GM18868 (cell line): ENCODE measurements around the gene IKZF5.

Source experiments
- ATAC-seq: cut with Tn5 transposase; IDR thresholded peaks from one replicate; pipeline ENCODE4 v1.9.1; 2021; ENCODE audit warnings: mild to moderate bottlenecking, moderate library complexity; ENCODE audit not compliant: unreplicated experiment

Gene IKZF5

DNA sequence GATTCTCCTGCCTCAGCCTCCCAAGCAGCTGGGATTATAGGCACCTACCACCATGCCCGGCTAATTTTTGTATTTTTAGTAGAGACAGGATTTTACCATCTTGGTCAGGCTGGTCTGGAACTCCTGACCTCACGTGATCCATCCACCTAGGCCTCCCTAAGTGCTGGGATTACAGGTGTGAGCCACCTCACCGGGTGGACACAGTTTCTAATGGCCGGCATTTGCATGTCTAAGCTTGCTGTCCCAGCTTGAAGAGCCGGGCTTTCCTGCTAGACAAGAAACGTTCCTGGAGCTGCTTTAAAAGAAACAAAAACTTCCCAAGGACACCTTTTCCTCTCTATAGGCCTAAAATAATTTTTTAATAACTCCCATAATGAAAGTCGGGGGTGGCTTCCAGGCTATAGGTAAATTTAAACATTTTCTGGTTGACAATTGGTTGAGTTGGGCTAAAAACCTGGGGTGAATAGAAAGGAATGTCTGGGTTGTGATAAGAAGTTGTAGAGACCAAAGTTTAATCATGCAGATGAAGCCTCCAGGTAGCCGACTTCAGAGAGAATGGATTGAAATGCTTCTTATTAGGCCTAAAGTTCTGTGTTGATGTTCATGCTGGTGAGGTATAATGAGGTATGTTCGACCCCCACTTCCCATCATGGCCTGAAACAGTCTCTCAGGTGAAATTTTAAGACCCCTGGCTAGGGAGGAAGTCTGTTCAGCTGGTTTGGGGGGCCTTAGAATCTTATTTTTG is 9.0 kb upstream of the IKZF5 start:
- ATAC-seq = no peak

DNA sequence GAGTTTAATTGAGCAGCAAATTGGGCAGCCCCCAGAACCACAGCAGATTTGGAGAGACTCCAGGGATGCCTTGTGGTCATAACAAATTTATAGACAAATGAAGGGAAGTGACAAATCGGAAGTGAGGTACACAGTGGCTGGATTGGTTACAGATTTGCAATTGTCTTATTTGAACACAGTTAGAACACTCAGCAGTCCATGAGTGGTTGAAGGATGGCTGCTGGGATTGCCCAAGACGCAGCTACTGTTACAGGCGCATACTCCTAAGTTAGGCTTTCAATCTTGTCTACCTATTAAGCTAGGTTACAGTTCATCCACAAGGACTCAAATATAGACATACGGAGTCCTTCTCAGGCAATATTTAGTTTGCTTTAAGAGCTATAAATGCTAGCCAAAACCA is 7.6 kb upstream of the IKZF5 start:
- ATAC-seq = no peak

DNA sequence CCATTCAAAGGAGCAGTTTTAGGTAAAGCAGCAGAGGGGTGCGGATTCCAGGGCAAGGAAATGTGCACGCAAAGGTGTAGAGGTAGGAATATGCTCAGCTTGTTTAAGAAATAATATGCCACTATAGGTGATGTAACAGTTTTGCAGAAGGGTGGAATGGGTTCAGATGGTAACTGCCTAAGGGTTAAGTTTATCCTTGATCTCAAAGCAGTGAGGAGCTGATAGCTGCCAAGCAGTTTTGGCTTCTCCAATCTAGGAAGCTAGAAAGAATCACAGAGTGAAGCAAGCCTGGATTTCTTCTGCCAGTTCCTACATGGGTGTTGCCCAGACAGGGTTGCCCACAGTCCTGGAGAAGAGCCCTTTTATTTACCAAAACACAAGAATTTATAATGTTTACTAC is 6.2 kb upstream of the IKZF5 start:
- no peak for ATAC-seq

DNA sequence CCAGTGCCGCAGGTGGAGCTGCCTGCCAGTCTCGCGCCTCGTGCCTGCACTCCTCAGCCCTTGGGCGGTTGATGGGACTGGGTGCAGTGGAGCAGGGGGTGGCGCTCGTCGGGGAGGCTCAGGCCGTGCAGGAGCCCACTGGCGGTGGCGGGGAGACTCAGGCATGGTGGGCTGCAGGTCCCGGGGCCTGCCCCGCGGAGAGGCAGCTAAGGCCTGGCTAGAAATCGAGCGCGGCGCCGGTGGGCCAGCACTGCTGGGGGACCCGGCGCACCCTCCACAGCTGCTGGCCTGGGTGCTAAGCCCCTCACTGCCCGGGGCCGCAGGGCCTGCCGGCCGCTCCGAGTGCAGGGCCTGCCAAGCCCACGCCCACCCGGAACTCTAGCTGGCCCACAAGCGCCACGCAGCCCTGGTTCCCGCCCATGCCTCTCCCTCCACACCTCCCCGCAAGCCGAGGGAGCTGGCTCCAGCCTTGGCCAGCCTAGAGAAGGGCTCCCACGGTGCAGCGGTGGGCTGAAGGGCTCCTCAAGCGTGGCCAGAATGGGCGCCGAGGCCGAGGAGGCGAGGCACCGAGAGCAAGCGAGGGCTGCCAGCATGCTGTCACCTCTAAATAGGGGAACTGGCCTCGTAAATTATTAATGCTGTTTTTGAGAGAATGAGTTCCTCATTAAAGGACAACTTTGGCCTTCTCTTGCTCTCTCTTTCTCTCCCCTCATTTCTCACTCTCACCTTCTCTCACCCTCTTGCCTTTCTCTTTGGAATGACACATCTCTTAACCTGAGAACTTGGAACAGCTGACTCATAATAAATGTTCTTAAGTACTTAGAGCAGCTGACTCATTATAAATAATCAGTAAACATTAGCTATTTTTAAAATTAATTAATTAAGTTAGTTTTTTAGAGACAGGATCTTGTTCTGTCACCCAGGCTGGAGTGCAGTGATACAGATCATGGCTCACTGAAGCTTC is 5.1 kb upstream of the IKZF5 start:
- no peak for ATAC-seq

DNA sequence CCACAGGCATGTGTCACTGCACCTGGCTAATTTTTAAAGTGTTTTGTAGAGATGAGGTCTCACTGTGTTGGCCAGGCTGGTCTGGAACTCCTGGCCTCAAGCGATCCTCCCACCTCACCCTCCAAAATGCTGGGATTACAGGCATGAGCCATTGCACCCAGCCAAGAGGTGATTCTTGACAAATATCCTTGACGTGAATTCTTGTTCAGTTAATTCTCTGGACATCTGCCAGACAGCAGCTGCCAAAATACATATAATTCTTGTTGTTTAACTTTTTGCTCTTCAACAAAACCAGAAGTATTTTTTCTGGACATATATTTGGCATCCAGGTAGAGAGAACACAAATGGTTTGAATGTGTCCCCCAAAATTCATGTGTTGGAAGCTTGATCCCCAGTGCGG is 3.4 kb upstream of the IKZF5 start:
- no peak for ATAC-seq

DNA sequence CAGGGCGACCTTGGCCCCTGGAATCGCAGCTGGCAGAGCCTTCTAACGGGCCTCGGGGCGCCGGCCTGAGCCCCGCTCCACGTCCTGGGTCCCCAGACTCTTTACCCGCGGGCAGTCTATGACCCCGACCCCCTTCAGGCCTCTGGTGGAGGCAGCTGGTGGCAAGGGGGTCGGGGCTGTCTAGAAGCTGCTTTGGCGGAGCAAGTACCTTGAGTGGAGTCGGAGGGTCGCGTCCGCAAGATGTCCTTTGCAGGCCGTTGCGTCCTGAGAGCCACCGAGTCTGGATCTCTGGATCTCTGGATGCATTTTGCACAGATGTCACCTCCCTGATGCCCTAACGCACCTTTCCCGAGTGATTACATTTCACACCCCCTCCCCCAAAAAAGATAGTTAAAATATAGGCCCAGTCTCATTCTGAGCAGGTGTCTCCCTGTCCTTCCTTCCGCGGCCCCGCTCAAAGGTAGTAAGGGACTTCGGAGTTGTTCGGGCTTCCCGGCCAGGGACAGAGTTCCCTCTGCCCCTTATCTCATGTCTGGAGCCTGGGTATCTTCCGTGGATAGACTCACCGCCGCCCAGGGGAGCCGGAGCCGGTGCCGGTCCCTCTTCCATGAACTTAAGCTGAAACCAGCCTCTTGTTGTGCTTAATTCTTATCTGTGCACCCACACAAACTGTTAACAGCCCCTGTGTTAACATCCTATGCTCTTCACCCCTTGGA is 668 bp upstream of the IKZF5 start:
- ATAC-seq = peak; percentile 16

DNA sequence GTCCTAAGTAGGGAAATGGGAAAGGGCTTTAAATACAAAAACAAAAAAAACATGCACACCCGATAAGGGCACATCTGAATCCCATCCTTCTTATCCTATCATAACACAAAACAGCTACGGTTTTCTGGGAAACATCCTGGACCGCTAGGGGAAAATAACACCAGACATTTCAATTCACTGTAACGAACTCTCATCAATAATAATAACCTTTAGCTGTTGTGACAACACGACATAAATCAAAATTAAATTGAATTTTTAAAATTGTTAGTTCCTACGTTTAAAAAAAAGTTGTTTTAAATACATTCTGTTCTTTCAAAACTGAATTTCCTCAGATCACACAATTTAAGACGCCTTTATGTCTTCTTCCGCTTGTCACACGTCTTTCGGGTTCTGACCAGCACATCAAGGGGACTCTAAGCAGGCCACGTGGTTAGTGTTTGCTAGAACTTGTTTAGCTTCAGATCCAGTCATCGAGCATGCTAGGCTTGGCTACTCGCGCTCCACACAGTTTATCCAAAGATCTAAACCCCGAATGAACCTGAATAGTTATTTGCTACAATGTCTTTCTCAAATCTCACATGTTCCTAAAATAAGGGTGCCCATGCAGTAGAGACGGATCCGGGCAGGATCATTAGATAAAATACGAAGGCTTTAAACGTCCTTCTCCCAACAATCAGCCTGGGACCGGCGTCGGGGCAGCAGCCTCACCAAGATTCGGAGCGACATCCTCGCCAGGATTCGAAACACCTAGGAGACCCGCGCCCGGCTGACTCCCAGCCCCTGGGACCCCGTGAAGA is 839 bp downstream of the IKZF5 start:
- peak; percentile 39 for ATAC-seq

DNA sequence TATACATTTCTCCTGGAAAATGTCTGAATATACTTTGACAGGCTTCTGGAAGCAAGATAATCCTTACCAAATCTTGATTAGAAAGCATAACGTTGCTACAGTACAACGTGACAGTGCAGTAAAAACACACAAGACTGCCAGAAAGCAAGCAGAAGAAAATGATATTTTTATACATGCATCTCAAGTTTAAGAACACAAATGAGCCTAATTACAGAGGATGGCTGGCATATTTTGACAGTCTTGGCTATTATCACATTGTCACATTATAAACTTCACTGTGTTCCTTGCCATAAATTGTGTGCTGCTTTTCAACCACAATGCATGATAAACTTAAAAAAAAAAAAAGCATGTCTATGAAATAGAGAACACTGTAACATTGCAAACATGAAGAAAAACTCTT is 4.3 kb downstream of the IKZF5 start:
- ATAC-seq = no peak

DNA sequence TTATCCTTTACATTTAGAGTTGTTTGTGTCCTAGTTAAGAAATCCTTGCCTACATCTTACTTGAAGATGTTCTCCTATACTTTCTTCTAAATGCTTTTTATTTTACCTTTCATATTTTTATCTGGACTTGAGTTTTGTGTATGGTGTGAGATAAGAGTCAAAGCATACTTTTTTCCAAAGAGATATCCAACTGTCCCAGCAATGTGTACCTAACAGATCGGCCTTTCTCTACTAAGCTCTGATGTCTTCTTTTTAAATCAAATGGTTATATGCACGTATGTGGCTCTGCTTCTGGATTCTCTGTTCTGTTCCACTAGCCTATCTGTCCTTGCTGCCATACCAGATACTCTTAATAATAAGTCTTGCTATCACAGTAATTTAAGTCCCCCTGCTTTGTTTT is 7.2 kb downstream of the IKZF5 start:
- ATAC-seq = no peak

DNA sequence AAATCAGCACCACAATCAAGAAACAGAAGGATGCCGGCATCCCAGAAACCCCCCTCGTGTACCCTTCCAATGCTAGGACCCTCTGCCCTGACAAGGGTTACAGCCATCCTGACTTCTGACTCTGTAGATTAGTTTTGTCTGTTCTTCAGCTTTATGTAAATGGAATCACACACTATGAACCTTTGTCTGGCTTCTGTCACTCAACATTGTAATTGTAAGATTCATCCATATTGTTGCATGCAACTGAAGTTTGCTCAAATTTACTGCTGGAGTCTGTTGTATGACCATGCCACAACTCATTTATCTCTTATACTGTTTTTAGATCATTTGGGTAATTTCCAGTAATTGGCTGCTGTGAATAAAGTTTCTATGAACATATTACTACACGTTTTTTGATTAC is 8.4 kb downstream of the IKZF5 start:
- no peak for ATAC-seq

DNA sequence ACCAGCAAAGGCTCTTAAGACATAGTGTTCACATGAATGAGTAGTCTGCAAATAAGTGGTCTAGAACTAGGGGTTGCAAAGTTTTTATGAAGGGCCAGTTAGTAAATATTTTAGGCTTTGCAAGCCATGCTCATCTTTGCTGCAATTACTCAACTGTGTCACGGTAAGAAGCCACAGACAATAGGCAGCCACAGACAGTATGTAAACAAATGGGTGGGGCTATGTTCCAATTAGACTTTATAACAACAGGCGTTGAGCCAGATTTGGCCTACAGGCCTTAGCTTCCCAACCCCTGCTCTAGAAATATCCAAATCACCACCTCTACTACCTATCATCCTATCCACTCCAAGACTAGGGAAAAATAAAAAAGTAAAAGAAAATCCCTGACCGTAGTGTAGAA is 9.2 kb downstream of the IKZF5 start:
- no peak for ATAC-seq

DNA sequence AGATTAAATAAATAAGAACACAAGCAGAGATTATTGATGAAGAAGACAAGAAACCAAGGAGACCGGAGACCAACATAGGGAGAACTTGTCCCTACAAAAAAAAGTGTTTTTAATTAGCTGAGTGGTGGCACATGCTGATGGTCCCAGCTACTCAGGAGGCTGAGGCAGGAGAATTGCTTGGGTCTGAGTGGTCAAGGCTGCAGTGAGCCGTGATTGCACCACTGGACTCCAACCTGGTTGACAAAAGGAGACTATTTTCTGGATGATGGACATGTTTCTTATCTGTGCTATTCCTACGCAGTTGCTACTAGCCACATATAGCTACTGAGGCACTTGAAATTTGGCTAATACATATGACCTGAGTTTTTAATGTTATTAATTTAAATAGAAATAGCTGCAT is 9.7 kb downstream of the IKZF5 start:
- ATAC-seq = no peak

DNA sequence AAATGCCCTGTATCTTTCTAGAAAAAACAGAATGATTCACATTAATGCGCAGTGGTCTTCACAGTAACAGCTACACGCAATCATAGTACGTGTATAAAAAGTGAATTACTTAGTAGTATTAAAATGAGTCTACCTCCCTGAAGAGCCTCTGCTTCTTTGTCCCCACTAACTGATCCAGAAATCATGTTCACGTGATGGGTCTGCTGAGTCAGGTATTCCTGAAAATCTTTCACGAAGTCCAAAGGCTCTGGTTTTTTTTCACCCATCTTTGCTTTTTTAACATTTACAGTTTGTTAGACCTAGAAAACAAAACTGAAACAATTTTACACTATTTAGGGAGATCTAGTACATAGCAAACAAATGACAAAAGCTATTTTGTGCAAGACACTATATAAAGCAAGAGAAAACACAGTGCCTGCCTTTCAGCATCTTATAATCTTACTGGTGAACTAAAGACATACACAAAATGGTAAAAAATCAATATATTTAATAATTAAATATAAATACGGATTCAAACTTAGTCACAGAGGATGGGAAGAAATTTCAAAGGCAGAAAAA is 10.2 kb downstream of the IKZF5 start:
- no peak for ATAC-seq

DNA sequence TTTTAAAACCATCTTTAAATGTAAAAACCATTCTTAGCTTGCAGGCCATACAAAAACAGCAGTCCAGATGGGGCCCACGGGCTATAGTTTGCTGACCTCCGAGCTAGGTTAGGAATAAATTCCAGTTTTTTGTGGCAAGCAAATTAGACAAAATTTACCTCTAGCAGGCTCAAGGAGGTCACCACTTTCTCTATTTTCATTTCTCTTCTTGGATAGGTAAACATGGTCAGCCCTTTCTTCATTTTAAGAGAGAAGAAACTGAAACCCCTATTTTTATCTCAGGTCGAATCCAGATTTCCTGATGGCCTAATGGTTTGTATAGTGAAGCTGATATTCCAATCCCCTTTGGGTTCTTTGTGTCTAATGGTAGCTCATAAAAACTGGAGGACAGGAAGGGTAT is 10.7 kb downstream of the IKZF5 start:
- no peak for ATAC-seq

DNA sequence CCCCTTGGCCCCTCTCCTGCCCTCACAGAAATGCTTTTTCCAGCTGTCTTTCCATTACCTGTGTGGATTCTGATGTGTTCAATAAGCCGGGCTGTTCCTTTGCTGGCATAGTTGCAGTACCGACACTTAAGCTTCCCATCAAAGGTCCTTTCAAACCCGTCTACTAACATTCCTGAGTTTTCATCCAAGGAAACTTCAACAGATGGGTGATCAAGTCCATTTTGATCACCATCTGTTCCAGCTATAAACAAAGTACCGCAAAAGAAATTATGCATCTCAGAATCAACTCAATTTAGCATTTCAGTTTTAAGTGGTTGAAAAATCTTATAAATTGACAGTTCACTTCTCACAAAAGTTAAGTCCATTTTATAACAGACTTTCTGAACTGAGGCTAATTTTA is 12.7 kb downstream of the IKZF5 start:
- no peak for ATAC-seq

DNA sequence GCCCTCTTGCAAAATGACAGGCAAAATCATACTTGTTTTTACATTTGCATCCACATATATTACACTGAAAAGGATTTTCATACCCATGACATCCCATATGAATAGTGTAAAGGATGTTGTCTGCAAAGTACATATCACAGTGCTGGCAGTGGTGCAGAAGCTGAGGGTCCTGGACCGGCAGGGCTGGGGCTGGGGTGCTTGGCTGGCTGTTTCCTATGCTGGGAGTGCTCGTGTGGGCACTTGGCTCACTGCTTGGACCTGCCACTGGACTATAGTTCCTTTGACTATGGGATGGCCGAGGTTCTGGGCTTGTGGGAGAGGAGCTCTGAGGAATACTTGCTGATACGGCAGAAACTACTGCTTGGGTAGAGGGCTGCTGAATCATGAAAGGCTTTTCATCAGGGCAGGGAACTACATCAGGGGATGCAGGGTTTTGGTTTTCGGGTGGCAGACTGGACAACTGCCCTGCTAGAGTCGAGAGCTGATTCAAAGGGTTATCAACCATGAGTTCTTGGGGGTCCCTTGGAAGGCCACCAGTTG is 14.7 kb downstream of the IKZF5 start:
- no peak for ATAC-seq

DNA sequence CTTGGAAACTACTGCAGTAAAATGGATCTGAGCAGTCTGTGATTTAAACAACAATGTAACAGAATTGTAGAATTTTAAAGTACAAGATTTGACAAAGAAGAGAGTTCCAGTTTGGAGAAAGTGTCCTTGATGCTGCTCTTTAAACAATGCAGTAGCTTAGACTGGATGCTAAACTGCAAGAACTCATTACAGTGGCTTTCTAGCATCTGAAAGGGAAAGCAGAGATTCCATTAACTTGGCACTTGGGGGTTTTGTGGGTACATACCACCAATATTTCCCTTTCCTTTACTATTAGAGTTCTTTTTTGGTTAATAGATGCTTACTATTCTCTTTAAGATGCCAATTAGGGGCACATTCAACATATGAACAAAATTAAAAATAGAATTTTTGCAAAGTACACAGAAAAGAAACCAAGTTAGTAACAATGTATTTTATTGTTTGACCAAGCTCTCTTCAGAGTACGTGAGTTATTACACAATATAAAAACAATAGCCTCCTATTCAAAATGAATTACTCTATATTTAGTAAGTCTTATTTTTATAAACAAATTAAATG is 16.5 kb downstream of the IKZF5 start:
- no peak for ATAC-seq

DNA sequence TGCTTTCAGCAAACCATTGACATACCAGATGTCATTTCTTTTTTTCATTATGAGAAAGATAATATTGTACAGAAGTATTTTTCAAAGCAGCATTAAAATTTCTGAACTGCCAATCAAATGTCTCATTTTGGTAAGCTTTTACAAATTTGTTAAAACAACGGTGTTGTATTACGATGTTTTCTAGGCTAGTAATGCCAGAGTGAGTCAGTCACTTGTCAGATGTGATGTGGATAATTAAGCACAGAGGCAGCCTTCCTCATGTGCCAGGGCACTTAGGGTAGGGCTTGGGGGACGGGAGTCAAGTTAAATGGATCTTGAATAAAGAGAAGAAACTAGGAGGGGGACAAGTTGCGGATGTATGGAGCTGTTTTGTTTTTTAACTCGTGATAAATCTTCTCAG is 18.3 kb downstream of the IKZF5 start:
- ATAC-seq = no peak

DNA sequence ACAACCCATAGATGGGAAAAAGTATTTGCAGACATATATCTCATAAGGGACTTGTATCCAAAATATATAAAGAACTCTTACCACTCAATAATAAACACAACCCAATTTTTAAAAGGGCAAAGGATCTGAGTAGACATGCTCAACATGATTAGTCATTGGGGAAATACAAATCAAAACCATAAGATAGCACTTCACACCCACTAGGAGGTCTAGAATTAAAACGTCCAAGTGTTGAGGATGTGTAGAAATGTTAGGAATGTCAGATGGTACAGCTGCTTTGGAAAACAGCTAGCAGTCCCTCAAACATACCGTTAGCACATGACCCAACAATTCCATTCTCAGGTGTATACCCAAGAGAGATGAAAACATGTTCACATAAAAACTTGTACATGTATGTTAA is 20.1 kb downstream of the IKZF5 start:
- ATAC-seq = no peak

DNA sequence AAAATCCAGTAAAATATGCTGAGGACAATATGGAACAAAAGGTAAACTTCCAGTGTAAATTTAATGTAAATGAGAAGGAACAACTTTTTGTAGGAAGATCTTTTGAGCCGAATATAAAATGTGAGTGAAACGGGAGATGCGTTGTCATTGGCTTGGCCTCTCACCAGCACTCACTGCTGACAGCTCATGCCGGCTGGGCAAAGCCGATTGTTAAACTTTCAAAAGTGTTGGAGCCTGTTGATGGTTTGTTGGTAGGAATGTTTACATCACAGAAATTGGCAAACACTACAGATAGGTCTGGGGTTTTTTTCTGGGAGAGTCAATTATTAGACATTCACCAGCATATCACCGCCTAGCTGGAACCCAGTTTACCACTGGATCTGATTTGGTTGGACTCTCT is 22.3 kb downstream of the IKZF5 start:
- no peak for ATAC-seq
